ENCODE measurements around the gene MLX.

MLX gene

GRCh38 chr17:42573095-42573494, 6.2 kb downstream of the MLX start:
- Histone ChIP-seq H3K36me3 (ENCODE audit: low read length) (peaks cover 17% of the 10 kb centered on the region; the same call in 1 of the 2 replicates), H3K9me2 (replicated peaks; ENCODE audit: insufficient read depth, low read length) (no peaks in the 10 kb centered on the region), H3K27me3 (ENCODE audit: low read length) (no peaks in the 10 kb centered on the region), H3K27ac (ENCODE audit: low read depth, low read length) (no peak overlapping the region), H3K4me3 (ENCODE audit: insufficient read depth, low read length, poor library complexity, severe bottlenecking) (no peak overlapping the region), H2AFZ (ENCODE audit: low read depth, low read length, severe bottlenecking) (no peak overlapping the region), H4K20me1 (ENCODE audit: low read depth, low read length) (no peaks in the 10 kb centered on the region), H3K4me2 (ENCODE audit: low read depth, low read length, poor library complexity, severe bottlenecking) (no peak overlapping the region), H3K9me3 (ENCODE audit: insufficient read depth, low read length) (no peaks in the 10 kb centered on the region), H3K9ac (ENCODE audit: low read length) (no peak overlapping the region), H3K79me2 (ENCODE audit: insufficient read depth, low read length) (peaks cover 12% of the 10 kb centered on the region; the same call in 1 of the 2 replicates), H3F3A (ENCODE audit: insufficient read depth) (peaks cover 30% of the 10 kb centered on the region)
- TF ChIP-seq EZH2phosphoT487 (conservative IDR thresholded peaks at IDR 0.05; ENCODE audit: low read length): no peak
- TF ChIP-seq, protein P1, sequence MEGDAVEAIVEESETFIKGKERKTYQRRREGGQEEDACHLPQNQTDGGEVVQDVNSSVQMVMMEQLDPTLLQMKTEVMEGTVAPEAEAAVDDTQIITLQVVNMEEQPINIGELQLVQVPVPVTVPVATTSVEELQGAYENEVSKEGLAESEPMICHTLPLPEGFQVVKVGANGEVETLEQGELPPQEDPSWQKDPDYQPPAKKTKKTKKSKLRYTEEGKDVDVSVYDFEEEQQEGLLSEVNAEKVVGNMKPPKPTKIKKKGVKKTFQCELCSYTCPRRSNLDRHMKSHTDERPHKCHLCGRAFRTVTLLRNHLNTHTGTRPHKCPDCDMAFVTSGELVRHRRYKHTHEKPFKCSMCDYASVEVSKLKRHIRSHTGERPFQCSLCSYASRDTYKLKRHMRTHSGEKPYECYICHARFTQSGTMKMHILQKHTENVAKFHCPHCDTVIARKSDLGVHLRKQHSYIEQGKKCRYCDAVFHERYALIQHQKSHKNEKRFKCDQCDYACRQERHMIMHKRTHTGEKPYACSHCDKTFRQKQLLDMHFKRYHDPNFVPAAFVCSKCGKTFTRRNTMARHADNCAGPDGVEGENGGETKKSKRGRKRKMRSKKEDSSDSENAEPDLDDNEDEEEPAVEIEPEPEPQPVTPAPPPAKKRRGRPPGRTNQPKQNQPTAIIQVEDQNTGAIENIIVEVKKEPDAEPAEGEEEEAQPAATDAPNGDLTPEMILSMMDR (IDR thresholded peaks at IDR 0.05; ENCODE audit: insufficient read depth, low read length, poor library complexity, severe bottlenecking): no peak

DNA sequence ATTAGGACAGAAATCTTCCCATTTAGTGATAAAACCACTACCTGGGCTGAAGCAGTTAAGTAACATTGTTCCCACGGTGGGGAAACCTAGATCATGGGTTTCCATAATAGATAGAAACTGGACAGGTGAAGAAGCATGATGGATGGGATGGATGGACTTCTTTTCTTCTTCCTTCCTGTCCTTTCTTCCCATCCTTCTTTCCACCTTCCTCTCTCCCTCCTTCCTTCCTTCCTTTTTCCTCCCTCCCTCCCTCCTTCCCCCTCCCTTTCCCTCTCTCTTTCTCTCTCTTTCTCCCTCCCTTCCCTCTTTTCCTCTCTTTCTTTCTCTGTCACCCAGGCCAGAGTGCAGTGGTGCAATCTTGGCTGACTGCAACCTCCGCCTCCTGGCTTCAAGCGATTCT, 7.6 kb downstream of the MLX start:
- H2AFZ ChIP-seq (ENCODE audit: low read depth, low read length, severe bottlenecking): no peak overlapping the region
- H4K20me1 ChIP-seq (ENCODE audit: low read depth, low read length): no peaks in the 10 kb centered on the region
- H3K36me3 ChIP-seq (ENCODE audit: low read length): peaks cover 17% of the 10 kb centered on the region; the same call in 1 of the 2 replicates
- H3K4me2 ChIP-seq (ENCODE audit: low read depth, low read length, poor library complexity, severe bottlenecking): no peak overlapping the region
- TF ChIP-seq EZH2phosphoT487 (conservative IDR thresholded peaks at IDR 0.05; ENCODE audit: low read length): no peak
- TF ChIP-seq, protein P1 (IDR thresholded peaks at IDR 0.05; ENCODE audit: insufficient read depth, low read length, poor library complexity, severe bottlenecking): no peak
- no peaks in the 10 kb centered on the region for H3K9me3 ChIP-seq (ENCODE audit: insufficient read depth, low read length)
- H3K27ac ChIP-seq (ENCODE audit: low read depth, low read length): no peak overlapping the region
- H3F3A ChIP-seq (ENCODE audit: insufficient read depth): peaks cover 42% of the 10 kb centered on the region
- no peaks in the 10 kb centered on the region for H3K9me2 ChIP-seq (replicated peaks; ENCODE audit: insufficient read depth, low read length)
- peaks cover 7% of the 10 kb centered on the region; the same call in 1 of the 2 replicates for H3K79me2 ChIP-seq (ENCODE audit: insufficient read depth, low read length)
- H3K27me3 ChIP-seq (ENCODE audit: low read length): no peaks in the 10 kb centered on the region
- H3K9ac ChIP-seq (ENCODE audit: low read length): no peak overlapping the region
- H3K4me3 ChIP-seq (ENCODE audit: insufficient read depth, low read length, poor library complexity, severe bottlenecking): no peak overlapping the region

DNA sequence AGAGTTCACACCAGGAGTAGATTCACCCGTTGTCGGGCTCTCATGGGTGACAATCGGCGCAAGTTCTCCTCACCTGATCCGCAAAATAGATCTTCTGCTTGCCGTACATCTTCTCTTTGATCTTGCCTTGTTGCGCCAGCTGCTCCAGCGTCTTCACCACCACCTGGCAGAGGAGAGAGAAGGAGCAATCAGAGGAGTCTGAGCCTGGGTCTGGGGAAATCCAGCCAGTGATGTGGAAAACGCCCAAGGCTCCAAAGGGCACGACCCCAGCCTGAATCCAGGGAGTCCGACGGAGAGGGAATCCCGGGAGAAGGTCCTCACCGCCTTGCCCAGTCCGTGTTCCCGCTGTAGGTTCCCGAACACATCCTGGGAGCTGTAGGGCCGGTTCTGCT, 10.2 kb downstream of the MLX start:
- H3K27me3 ChIP-seq (ENCODE audit: low read length): no peaks in the 10 kb centered on the region
- peak overlapping the region; percentile 63 for H3K4me2 ChIP-seq (ENCODE audit: low read depth, low read length, poor library complexity, severe bottlenecking)
- H3F3A ChIP-seq (ENCODE audit: insufficient read depth): peaks cover 46% of the 10 kb centered on the region
- H2AFZ ChIP-seq (ENCODE audit: low read depth, low read length, severe bottlenecking): peak overlapping the region; percentile 5
- H3K9ac ChIP-seq (ENCODE audit: low read length): peak overlapping the region; percentile 76
- no peaks in the 10 kb centered on the region for H3K9me2 ChIP-seq (replicated peaks; ENCODE audit: insufficient read depth, low read length)
- peaks cover 9% of the 10 kb centered on the region; the same call in 1 of the 2 replicates for H3K36me3 ChIP-seq (ENCODE audit: low read length)
- peak overlapping the region; percentile 92 for H3K27ac ChIP-seq (ENCODE audit: low read depth, low read length)
- H3K9me3 ChIP-seq (ENCODE audit: insufficient read depth, low read length): no peaks in the 10 kb centered on the region
- H3K4me3 ChIP-seq (ENCODE audit: insufficient read depth, low read length, poor library complexity, severe bottlenecking): peak overlapping the region; percentile 71
- H4K20me1 ChIP-seq (ENCODE audit: low read depth, low read length): no peaks in the 10 kb centered on the region
- no peak for TF ChIP-seq EZH2phosphoT487 (conservative IDR thresholded peaks at IDR 0.05; ENCODE audit: low read length)
- TF ChIP-seq, protein P1 (IDR thresholded peaks at IDR 0.05; ENCODE audit: insufficient read depth, low read length, poor library complexity, severe bottlenecking): no peak
- H3K79me2 ChIP-seq (ENCODE audit: insufficient read depth, low read length): peaks cover 7% of the 10 kb centered on the region; the same call in 1 of the 2 replicates

Data from SU-DHL-6 (cell line).